A549 (cell line): ENCODE results near the gene CEACAM1.

ENCODE experiments used
- CTCF ChIP-seq: fragments of >200 bp; sonication (Bioruptor Twin); formaldehyde crosslinking; IDR thresholded peaks from 3 replicates; pipeline ENCODE4 v1.5.1; 2016
- E2F6 ChIP-seq: IDR thresholded peaks from 2 replicates; pipeline ENCODE4 v1.6.1; 2012; ENCODE audit warnings: low read depth, borderline replicate concordance
- EP300 ChIP-seq, 2 experiments: fragments of >200 bp; sonication (Bioruptor Twin); formaldehyde crosslinking; IDR thresholded peaks; 2 replicates in 1 of 2; 3 replicates in 1 of 2; pipeline ENCODE4 v1.6.1; 2016 to 2017
- JUN ChIP-seq, 2 experiments: fragments of >200 bp; sonication (Bioruptor Twin); formaldehyde crosslinking; IDR thresholded peaks; 2 replicates in 1 of 2; 3 replicates in 1 of 2; pipeline ENCODE4 v1.6.1; 2016 to 2017
- MAX ChIP-seq: IDR thresholded peaks from 2 replicates; pipeline ENCODE4 v1.6.1; 2012
- POLR2A ChIP-seq: IDR thresholded peaks from 2 replicates; pipeline ENCODE4 v1.6.1; 2012; ENCODE audit warnings: mild to moderate bottlenecking, low read length
- RAD21 ChIP-seq, 2 experiments: fragments of >200 bp in 1 of 2; sonication (Bioruptor Twin) in 1 of 2; formaldehyde crosslinking in 1 of 2; IDR thresholded peaks in 1 of 2; conservative IDR thresholded peaks in 1 of 2; 2 replicates in 1 of 2; 3 replicates in 1 of 2; pipeline ENCODE4 v1.6.1; 2012 to 2018; ENCODE audit warnings: inconsistent platforms in 1 of 2
- REST ChIP-seq: fragments of 200-600 bp; sonication (generic); IDR thresholded peaks from 2 replicates; pipeline ENCODE4 v1.6.1; 2016; ENCODE audit warnings: antibody characterized with exemption, mild to moderate bottlenecking, moderate library complexity
- USF2 ChIP-seq: fragments of 450-650 bp; IDR thresholded peaks from 2 replicates; pipeline ENCODE4 v1.6.1; 2014; ENCODE audit warnings: antibody characterized with exemption
- ZFP36 ChIP-seq: fragments of 450-650 bp; IDR thresholded peaks from 2 replicates; pipeline ENCODE4 v1.6.1; 2014; ENCODE audit warnings: borderline replicate concordance; ENCODE audit not compliant: partially characterized antibody

GRCh38 chr19:42538841-42539709 is 10.8 kb upstream of the CEACAM1 start:
- TF ChIP-seq E2F6 = no peak
- TF ChIP-seq ZFP36 = no peak
- TF ChIP-seq POLR2A = no peak
- no peak for TF ChIP-seq MAX
- no peak for TF ChIP-seq EP300 (IDR thresholded peaks at IDR 0.05)
- TF ChIP-seq JUN (IDR thresholded peaks at IDR 0.05) = no peak
- no peak for TF ChIP-seq USF2
- no peak for TF ChIP-seq CTCF
- no peak for TF ChIP-seq RAD21 (conservative IDR thresholded peaks at IDR 0.05 in 1 of 2, IDR thresholded peaks at IDR 0.05 in 1 of 2)
- no peak for TF ChIP-seq REST
